Measurements from ENCODE around the gene TMEM258.

DNA sequence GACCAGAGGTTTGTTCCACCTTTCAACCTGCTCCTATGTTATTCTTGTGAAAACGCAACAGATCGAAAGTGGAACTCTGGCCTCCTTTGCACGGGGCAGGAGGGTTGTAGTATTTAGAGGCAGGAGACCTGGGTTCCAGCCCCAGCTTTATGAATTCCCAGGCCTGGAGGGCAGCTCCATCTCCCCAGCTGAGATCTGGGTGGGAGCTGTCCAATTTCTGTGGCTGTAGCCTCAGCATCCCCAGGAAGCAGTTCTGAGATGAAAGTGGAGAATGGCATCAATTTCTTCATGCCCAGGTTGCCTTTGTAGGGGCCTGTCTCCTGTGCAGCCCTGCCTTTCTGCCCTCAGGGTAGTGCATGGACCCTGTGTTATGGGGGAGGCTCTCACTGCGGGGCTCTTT lies 39.8 kb upstream of the TMEM258 start:
- TF ChIP-seq, protein P1, sequence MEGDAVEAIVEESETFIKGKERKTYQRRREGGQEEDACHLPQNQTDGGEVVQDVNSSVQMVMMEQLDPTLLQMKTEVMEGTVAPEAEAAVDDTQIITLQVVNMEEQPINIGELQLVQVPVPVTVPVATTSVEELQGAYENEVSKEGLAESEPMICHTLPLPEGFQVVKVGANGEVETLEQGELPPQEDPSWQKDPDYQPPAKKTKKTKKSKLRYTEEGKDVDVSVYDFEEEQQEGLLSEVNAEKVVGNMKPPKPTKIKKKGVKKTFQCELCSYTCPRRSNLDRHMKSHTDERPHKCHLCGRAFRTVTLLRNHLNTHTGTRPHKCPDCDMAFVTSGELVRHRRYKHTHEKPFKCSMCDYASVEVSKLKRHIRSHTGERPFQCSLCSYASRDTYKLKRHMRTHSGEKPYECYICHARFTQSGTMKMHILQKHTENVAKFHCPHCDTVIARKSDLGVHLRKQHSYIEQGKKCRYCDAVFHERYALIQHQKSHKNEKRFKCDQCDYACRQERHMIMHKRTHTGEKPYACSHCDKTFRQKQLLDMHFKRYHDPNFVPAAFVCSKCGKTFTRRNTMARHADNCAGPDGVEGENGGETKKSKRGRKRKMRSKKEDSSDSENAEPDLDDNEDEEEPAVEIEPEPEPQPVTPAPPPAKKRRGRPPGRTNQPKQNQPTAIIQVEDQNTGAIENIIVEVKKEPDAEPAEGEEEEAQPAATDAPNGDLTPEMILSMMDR (conservative IDR thresholded peaks at IDR 0.05 in 1 of 2, IDR thresholded peaks at IDR 0.05 in 1 of 2; ENCODE audit: extremely low read depth in 1 of 2, insufficient read depth in 1 of 2, low read depth in 1 of 2, low read length in 2 of 2), result no peak
- no peak for TF ChIP-seq EZH2 (IDR thresholded peaks at IDR 0.05; ENCODE audit: borderline replicate concordance, low read length)
